ENCODE data around the gene ERICH3. TPM values are rescaled to one million over a fixed set of nuclear protein-coding genes. Genes with fewer than 3 reads are reported as not detected.

ERICH3 gene
- total and polyA plus RNA-seq, 2 experiments from 2014 or later, result 0.47 TPM; not detected in 1

DNA sequence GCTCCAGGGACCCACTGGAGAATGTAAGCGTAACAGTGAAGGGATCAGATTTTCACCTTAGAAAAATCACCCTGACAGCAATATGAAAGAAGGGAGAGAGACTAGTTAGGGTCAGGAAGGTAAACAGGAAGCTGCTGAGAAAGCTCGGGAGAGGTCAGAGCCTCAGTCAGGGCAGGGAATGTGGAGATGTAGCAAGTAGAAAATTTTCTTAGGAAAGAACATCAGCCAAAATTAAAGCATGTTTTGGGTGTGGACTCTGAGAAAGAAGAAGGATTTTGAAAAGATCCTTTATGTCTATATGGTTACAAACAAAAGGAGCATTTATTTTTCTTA, 16.7 kb upstream of the ERICH3 start:
- Histone ChIP-seq H4K20me1 (ENCODE audit: insufficient read depth, poor library complexity, severe bottlenecking) (no peaks in the 10 kb centered on the region), H3K27me3 (no peaks in the 10 kb centered on the region), H3K4me1 (ENCODE audit: insufficient read depth) (peaks cover 8% of the 10 kb centered on the region), H3K4me3 (no peak overlapping the region), H3K79me2 (no peaks in the 10 kb centered on the region), H2AFZ (peak overlapping the region; percentile 63), H3K9me2 (replicated peaks; ENCODE audit: insufficient read depth) (no peaks in the 10 kb centered on the region), H3K4me2 (peak overlapping the region; percentile 43), H3K9me3 (ENCODE audit: low read depth) (no peaks in the 10 kb centered on the region), H3K27ac (peak overlapping the region; percentile 48), H3K36me3 (replicated peaks; ENCODE audit: insufficient read depth, low read depth) (no peaks in the 10 kb centered on the region)
- TF ChIP-seq, protein P1, sequence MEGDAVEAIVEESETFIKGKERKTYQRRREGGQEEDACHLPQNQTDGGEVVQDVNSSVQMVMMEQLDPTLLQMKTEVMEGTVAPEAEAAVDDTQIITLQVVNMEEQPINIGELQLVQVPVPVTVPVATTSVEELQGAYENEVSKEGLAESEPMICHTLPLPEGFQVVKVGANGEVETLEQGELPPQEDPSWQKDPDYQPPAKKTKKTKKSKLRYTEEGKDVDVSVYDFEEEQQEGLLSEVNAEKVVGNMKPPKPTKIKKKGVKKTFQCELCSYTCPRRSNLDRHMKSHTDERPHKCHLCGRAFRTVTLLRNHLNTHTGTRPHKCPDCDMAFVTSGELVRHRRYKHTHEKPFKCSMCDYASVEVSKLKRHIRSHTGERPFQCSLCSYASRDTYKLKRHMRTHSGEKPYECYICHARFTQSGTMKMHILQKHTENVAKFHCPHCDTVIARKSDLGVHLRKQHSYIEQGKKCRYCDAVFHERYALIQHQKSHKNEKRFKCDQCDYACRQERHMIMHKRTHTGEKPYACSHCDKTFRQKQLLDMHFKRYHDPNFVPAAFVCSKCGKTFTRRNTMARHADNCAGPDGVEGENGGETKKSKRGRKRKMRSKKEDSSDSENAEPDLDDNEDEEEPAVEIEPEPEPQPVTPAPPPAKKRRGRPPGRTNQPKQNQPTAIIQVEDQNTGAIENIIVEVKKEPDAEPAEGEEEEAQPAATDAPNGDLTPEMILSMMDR (IDR thresholded peaks at IDR 0.05; ENCODE audit: poor library complexity), result no peak
- TF ChIP-seq EZH2 (IDR thresholded peaks at IDR 0.05; ENCODE audit: borderline replicate concordance), result no peak
- no peak for TF ChIP-seq EZH2phosphoT487 (IDR thresholded peaks at IDR 0.05; ENCODE audit: low read depth, severe bottlenecking, unreplicated experiment)
- WGBS (ENCODE audit: low lambda C conversion rate, missing lambda C conversion rate), result 27% methylated on average over 2 of the region's 2 CpGs
- no peak for DNase-seq (ENCODE audit: low spot score)

DNA sequence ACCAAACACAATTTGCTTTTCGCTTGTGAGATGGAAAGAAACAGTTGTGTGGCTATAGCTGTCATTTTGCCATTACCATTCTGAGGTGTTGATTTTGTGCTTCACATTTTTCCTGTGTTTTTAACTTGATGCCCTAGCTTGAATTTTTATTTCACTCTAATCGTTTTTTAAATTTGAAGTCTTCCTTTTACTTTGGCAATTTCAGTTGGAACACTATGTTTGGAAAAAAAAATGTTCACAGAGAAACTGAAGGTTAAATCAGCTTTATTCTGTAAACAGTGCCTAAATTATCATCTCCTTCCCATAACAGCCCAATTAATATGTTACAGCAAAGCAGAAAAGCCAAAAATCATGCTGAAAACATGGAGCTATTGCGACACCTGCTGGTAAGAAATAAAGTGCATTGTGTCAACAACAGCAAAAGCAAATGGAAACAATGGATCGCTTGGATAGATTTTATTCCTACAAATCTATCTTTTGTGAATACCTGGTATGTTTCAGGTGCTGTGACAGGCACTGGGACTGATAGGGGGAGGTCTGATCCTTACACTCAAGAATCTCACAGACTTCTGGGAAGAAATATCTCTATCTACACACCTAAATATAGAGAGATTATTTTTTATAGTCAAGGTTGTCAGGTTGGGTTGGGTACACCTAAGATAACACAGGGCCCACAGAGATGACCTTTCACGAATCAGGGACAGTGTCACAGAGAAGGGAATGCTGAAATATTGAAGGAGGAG, 16.2 kb upstream of the ERICH3 start:
- peaks cover 8% of the 10 kb centered on the region for H3K4me1 ChIP-seq (ENCODE audit: insufficient read depth)
- peak overlapping the region; percentile 43 for H3K4me2 ChIP-seq
- DNase-seq (ENCODE audit: low spot score), result peak; percentile 79
- no peak overlapping the region for H3K4me3 ChIP-seq
- 31% methylated on average over 5 of the region's 5 CpGs for WGBS (ENCODE audit: low lambda C conversion rate, missing lambda C conversion rate)
- TF ChIP-seq, protein P1 (IDR thresholded peaks at IDR 0.05; ENCODE audit: poor library complexity), result peak; percentile 90
- no peak for TF ChIP-seq EZH2 (IDR thresholded peaks at IDR 0.05; ENCODE audit: borderline replicate concordance)
- H3K9me3 ChIP-seq (ENCODE audit: low read depth), result no peaks in the 10 kb centered on the region
- H4K20me1 ChIP-seq (ENCODE audit: insufficient read depth, poor library complexity, severe bottlenecking), result no peaks in the 10 kb centered on the region
- no peaks in the 10 kb centered on the region for H3K27me3 ChIP-seq
- H2AFZ ChIP-seq, result peak overlapping the region; percentile 63
- no peaks in the 10 kb centered on the region for H3K36me3 ChIP-seq (replicated peaks; ENCODE audit: insufficient read depth, low read depth)
- H3K27ac ChIP-seq, result peak overlapping the region; percentile 48
- no peaks in the 10 kb centered on the region for H3K79me2 ChIP-seq
- no peaks in the 10 kb centered on the region for H3K9me2 ChIP-seq (replicated peaks; ENCODE audit: insufficient read depth)

DNA sequence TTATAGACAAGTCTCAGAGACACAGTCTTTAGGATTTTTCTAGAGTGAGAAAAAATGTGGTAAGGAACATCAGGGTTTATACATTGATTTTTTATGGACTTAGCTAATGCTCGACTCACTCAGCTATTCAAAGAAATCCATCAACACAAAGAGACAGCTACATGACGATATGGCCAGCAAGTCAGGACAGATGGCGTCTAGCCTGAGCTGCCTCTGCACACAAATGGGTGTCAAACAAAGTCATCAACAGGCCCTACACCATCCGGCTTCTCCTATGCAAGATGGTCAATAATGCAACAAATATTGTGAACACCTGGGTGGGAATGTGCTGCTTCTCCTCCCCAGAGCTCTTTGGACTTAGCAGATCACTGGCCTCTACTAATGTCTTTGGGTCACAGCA, 13.3 kb upstream of the ERICH3 start:
- Histone ChIP-seq H3K9me2 (replicated peaks; ENCODE audit: insufficient read depth) (no peaks in the 10 kb centered on the region), H3K4me1 (ENCODE audit: insufficient read depth) (peaks cover 8% of the 10 kb centered on the region), H2AFZ (no peak overlapping the region), H3K36me3 (replicated peaks; ENCODE audit: insufficient read depth, low read depth) (no peaks in the 10 kb centered on the region), H3K27ac (no peak overlapping the region), H3K9me3 (ENCODE audit: low read depth) (no peaks in the 10 kb centered on the region), H3K4me2 (no peak overlapping the region), H3K27me3 (no peaks in the 10 kb centered on the region), H3K4me3 (no peak overlapping the region), H4K20me1 (ENCODE audit: insufficient read depth, poor library complexity, severe bottlenecking) (no peaks in the 10 kb centered on the region), H3K79me2 (no peaks in the 10 kb centered on the region)
- DNase-seq (ENCODE audit: low spot score), result no peak
- WGBS (ENCODE audit: low lambda C conversion rate, missing lambda C conversion rate), result 86% methylated on average over 4 of the region's 4 CpGs
- TF ChIP-seq EZH2phosphoT487 (IDR thresholded peaks at IDR 0.05; ENCODE audit: low read depth, severe bottlenecking, unreplicated experiment) (no peak), EZH2 (IDR thresholded peaks at IDR 0.05; ENCODE audit: borderline replicate concordance) (no peak)
- TF ChIP-seq, protein P1 (IDR thresholded peaks at IDR 0.05; ENCODE audit: poor library complexity), result no peak
